22Rv1 (cell line): ENCODE data around the gene EYS.

Experiments
- CTCF ChIP-seq: fragments of 450-650 bp; IDR thresholded peaks from 2 replicates; pipeline ENCODE4 v1.5.1; 2017; ENCODE audit warnings: mild to moderate bottlenecking
- ZFX ChIP-seq: fragments of 450-650 bp; IDR thresholded peaks from 2 replicates; pipeline ENCODE4 v1.6.1; 2017; ENCODE audit warnings: antibody characterized with exemption, borderline replicate concordance

DNA sequence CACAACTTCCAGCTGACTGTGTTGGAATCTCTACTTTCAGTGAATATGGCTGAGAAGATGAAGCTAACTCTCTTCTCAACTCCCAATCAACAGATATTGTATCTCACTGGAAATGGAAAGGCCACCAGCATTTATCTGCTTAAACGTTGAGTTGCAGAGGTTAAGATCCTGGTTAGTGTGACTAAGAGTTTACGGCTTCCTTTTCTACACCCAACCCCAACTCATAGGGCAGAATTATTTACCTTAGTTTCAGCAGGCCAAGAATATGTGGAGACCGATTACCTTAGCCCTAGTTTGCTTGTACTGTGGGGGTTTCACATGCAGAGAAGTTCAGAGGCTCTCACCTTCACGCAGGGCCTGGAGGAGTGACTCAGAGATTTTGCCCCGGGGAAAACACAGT, 1026.6 kb downstream of the EYS start:
- TF ChIP-seq CTCF: no peak
- TF ChIP-seq ZFX: no peak
